NCI-H2227 treated with DMSO at 0.1 percent for 48 hours (cell line): ENCODE results near the gene RORC.

Experiments used
- DNase-seq: peaks from one replicate; lab custom pipeline; 2025; lab: John Stamatoyannopoulos, UW

RORC gene

DNA sequence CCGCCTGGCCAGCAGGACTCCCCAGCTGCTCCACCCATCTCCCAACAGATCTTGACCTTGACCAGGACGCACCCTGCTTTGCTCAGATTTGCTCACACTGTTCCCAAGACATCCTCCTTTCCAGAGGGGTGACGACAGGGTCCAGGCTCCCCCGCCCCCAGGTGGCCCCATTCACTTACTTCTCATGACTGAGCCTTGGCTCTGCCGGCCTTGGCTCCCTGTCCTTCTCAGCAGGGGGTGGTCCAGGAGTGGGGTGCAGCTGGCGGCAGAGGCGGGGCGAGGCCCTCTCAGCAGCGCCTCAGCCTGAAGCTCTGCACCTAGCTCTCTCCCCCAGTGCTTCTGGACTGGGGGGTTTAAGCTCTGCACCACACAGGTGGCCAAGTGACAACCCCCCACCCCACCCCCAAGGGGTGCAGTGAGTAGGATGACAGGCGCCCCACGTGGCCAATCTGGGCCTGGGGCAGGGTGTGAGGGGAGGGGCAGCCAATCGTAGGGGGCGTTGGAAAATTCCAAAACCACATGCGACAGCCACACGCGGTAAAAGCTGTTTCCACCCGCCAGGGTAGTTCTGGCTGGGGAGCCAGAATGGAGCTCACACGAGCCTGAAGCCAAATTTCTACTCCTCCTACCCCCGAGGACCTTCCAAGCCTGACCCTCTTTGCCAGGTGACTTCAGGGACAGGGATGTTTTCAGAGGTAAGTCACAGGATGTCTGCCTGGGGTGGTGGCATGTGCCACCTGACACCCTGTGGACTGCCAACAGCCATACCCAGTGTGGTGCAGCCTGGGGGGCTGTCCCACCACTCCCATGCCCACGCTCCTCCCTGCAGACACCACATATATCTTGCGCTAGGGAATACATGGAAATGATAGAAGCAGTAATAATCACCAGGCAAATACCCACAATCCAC, 5.6 kb downstream of the RORC start:
- DNase-seq = no peak

DNA sequence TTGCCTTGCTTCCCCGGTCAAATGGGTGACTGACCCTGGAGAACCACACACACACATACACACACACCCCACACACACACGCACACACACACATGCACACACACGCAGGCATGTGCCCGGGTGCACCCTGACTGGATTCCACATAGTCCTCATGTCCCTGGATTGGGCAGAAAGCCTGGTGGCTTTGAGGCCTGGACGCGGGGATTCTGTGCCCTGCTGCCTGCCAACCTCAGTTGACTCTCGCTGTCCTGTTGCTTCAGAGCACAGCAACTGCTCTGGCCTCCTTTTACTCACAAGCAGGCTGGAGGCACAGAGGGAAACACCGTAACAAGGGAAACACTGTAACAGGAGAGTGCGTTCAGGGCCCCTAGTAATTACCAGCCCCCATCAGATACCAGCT, 6.4 kb downstream of the RORC start:
- no peak for DNase-seq

DNA sequence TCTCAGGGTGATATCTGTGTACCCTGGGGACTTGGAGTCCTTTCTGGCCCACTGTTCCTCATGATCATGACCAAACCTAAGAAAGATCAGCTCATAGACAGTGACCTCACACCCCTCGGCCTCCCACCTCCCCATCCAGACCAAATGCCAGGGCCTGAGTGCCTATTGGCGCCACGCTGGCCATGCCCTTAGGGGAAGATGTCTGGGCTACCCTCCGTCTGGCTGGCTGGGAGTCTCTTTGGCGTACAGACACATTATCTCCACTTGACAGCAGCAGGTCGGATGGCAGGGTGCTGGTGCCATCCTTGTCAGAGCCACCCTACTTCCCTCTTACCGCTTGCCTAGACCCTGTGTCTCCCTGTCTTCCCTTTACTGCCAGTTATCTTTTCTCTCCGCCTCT, 8.4 kb downstream of the RORC start:
- no peak for DNase-seq

DNA sequence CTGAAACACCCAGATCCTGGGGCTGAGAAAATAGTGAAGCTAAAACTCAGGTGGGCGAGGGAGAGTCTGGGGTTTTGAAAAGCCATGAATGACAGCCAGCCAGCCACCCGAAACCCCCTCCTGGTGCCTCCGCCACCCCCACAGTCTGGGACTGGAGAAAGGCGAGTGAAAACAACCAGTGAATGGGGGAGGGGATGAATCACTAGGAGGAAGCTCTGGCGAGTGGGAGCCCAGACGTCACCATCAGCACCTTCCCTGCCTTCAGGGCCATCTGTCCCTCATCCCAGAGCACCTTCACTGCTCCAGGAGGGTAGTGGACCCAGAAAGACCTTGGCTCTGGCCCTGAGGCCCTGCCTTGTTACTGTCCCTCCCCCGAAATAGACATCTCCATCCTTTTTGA, 9.2 kb downstream of the RORC start:
- DNase-seq = no peak

DNA sequence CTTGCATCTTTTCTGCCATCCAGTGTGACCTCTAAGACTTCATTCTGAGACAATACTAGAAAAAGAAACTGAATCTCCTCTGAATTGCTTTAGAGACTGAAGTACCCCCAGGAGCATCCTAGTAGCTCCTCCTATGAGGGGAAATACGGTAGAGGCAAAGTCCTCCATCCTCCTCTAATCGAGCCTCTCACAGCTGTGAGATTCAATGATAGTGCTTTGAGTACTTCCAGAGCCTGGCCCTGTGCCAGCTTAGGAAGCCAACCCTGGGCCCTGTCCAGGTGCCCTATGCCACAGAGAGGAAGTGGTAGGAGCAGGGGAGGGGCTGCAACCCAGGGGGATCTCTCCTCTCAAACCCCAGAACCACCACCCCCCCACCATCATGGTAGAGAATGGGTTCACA, 10.7 kb downstream of the RORC start:
- DNase-seq = no peak

DNA sequence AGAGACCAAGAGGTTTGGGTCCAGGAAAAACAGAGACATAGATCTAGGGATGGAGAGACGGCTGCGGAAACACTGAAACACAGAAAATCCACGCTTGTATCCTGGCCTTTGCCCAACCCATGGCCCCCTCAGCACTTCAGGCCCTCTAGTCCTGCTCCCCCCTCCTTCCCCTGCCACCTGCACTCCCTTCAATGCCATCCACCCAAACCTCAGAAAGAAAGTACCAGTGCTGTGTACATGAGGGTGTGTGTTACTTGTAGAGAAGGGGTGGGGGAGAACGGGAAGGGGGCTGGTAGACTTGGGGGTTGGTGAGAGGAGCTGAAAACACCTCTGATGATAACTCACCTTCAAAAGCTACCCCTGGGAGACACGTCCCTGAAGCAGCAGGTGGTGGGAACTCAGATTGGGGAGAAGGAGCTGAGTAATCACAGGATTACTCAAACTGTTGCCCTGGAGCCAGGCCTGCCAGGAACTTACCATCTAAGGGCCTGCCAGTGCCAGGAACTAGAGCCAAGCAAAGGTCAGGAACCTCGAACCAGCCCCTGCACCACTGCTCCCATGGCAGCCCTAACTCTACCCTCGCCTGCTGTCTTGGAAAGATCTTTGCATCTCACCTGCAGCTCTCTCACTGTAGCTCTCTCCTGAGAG, 11.5 kb downstream of the RORC start:
- no peak for DNase-seq

DNA sequence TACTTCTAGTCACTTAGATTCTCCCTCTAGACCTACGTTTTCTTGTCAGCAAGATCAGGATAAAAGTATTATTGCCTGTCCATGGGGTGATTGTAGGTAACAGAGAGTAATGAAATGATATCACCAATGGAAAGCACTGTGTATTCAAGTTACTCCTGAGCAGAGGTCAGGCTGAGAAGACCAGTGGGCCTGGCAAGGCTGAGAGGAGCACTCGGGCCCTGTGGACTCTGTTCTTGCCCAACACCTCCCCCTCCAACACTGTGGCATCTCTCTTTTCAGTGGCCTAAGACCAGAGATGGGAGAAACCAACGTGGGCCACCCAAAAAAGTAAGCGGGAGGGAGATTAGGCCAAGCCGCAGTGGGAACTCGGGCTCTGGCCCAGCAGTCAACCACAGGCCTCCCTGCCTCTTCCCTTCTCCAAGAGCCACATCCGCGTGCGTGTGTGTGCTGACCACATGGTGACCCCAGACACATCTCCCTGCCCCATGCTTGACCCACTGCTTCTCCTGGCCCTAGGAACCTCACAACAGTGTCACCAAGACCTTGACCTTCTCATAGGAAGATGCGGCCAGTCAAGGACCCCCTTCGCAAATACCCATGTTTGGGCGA, 12.3 kb downstream of the RORC start:
- no peak for DNase-seq

DNA sequence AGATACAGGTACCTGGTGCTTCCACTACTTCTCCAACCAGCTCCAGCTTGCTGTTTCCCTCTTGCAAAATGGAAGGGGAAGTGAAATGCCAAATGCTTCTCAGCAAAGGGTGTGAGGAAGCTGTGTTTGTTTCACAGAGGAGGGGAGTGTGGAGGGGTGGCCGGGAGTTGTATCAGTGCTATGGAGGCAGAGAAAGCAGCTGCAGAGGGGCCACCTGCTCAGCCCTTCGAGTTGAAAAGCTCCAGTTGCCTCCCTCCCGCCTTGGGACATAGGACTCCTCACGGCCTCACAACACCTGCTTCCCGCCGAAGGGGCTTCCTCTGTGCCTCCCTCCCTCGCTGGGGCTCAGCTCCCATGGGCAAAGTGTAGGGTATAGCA, 14.3 kb downstream of the RORC start:
- no peak for DNase-seq

DNA sequence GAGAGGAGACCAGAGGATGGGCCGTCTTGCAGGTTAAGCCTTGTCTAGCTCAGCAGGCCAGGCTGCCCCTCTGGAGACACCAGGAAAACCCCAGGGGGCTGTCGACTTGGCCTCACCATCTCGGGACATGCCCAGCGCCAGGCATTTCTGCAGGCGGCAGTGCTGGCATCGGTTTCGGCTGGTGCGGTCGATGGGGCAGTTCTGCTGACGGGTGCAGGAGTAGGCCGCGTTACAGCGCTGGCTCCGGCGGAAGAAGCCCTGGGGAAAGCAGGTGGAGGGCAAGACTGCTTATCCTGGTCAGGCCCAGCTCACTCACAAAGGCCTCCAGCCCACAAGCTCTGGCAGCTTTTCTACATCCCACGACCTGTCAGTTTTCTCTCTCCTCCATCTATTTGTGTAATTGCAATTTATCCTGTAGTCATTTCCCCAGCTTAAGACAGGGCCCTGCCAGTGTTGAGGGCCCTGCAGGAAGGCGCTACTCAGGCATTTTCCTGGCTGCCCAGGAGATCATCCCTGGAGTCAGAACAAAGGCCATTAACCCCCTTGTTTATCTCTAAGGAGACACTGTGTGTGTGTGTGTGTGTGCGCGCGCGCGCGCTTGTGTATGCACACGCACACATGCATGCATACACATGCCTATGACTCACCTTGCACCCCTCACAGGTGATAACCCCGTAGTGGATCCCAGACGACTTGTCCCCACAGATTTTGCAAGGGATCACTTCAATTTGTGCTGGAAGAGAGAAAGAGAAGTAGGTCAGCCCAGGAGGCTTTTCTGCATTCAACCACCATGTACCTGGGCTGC, 14.9 kb downstream of the RORC start:
- DNase-seq = no peak

DNA sequence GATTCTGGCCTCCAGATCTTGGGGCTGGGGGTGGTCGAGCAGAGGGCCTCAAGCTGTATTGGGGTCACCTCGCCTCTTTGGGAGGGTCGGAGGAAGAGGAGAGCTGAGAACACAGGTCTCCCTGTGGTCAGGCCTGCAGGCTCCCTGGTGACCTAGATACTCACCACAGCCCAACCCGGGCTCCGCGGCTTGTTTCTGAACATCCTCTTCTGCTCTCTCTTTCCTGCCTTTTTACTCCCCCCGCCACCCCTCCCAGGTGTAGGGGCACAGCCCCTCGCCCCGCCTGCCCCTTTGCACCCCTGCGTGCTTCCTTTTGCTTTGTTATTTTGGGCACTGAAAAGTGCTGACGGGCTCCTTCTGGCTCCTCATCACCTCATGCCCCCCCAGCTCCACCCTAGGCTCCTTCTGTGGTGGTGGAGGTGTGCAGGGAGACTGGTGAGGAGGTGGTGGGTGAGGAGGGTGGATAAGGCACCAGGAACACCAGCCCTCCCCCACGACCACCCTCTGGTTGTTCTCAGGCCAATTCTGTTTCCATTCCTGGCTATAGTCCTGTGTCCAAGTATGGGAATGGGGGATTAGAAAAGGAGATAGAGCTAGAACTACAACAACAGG, 15.8 kb downstream of the RORC start:
- no peak for DNase-seq

DNA sequence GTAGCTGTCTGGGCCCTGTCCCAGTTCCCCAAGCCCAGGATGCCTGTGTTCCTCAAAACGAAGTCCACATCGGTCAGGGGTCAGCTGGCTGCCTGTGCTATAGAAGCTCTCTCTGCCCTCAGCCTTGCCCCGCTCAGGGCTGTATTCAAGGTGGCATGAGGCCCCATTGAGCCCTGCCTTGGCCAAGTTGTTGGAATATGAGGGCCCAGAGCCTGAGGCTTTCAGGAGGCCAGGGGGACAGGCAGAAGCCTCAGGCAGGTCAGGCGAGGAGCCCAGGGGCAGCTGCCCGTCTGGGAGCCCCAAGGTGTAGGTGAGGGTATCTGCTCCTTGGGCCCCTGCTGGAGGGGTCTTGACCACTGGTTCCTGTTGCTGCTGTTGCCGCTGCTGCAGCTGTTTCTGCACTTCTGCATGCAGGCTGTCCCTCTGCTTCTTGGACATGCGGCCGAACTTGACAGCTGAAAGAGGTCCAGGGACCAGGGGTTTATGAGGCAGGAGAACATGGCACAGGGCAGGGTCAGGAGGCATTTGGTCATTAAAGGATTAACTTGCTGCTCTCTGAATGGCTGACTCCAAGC, 16.5 kb downstream of the RORC start:
- no peak for DNase-seq

DNA sequence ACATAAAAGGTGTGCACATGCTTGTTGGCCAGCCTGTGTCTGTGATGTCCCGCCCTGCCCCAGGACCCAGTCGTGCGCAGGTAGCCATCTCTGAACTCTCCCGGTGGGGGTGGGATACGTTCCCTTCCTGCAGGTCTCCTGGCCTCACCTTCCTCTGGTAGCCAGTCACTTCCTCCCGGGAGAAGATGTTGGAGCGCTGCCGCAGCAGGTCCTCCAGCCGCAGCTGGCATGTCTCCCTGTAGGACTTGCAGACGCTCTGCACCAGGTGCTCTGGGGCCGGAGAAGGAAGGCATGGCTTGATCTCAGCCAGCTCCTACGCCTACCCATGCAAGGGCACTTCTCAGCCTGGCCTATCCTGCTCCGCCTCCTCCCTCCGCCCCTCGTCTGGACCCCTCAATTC, 17.2 kb downstream of the RORC start:
- no peak for DNase-seq

DNA sequence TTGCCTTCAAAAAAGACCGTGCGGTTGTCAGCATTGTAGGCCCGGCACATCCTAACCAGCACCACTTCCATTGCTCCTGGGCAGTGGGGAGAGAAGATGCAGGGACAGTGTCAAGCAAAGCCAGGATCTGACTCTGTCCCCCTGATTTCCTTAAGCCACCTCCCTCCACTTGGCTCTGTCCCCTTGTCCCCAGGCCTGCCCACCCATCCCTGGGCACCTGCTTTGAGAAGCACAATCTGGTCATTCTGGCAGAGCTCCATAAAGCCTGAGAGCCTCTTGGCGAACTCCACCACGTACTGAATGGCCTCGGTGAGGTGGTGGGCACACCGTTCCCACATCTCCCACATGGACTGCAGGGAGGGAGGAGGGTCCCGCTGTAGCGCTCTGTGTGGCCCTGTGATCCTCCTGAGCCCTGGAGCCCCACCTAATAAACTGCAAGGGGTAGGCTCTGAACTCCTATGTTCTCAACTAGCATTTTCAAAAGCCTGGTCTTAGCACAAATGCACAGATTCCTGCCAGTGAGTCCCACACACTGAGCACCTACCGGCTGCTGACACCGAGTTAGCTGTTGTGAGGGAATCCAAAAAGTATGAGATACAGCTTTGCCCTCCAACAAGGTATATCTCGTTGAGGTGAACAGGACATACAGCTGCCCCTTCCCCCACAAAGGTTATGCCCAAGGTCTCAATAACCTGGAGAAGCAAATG, 18.2 kb downstream of the RORC start:
- no peak for DNase-seq

DNA sequence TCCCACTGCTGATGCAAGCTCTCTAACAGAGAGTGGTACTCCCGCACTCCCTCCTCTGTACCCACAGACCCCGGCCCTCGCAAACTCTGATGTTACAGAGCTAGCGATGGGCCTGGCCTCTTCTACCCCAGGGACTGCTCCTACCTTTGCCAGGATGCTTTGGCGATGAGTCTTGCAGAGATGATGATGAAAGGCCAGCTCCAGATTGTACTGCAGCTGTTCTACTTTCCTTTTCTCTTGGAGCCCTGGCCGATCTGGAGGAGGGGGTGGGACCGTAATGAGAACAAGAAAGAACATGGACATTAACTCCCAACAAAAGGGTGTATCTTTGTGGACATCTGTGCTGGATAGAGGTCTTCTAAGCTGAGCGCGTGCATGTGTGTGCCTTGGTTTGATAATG, 20.4 kb downstream of the RORC start:
- DNase-seq = no peak

DNA sequence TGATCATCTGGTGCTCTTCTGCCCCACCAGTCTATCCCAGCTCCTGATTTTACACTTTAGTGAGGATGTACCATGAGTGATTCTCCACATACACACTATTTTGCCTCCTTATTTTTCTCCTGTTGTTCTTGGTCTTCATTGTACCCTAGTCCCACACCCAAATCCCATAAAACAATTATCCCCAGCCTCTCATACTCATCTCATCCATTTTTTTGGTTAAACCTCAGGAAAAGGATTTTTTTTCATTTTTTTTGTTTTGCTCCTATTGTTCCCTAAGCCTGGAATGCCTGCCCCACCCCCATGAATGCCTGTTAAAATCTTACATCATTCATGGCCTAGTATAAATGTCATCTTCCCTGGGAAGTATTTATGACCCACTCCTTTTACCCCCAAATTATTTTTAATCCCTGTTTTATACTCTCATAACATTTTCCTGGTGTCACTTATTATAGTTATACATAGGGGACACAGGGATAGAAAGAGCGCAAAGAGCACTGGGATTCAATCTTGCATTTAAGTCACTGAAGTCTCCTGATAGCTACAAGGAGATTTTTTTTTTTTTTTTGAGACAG, 21.5 kb downstream of the RORC start:
- no peak for DNase-seq

DNA sequence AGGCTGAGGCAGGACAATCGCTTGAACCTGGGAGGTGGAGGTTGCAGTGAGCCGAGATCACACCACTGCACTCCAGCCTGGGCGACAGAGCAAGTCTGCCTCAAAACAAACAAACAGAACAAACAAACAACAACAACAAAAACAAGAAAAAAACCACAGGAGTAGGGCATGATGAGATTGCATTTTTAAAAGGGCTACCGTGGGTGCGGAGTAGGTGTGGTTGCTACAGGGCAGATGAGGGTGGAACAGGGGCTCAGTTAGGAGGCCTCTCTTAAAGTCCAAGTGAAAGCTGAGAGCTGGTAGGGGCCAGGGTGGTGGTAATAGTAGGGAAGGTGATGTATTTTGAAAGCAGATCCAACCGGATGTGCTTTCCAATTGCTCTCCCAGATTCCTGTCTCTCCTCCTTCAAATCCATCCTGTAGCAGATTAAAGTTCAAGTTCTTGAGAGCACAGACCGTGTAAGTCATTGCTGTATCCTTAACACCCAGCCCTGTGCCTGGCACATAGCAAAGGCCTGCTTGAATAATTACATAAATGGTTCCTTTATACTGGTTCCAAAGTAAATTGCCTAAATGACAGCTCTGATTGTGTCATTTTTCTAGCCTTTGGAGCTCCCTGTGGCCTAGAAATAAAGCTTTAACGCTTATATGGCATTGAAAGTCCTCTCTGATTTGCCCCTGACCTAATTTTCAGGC, 22.2 kb downstream of the RORC start:
- DNase-seq = peak; percentile 26

DNA sequence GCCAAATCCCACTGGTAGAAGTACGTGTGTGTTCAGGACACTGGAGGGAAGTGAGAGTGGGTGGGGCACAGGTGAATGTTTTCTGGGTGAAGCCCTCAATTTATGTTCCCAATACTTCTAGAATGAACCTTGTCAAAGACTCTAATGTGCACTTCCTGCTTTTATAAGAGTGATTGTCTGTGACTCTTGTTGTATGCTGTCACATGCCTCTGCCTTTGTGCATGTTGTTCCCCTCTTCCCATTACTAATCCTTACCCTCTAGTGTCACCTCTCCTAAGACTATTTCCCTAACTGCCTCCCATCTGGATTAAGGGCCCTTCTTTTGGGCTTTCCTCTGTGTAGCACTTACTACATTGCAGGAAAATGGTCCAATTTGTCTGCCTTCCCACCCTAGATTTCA, 23.8 kb downstream of the RORC start:
- DNase-seq = no peak

DNA sequence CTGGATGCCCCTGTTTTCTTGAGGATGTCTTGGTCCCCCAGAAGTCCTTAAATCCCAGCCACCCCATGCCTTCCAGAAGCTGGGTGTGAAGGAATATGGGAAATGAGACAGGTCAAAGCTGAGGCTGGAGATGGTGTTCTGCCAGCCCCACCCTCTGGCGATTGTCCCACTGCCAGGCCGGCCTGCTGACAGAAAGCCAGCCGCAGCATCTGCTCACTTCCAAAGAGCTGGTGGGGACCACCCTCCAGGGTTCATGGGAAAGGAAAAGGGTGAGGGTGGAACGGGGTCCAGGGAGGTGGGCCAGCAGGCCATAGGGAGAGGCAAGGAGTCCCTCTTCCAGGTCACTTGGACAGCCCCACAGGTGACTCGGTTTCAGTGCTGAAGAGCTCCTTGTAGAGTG, 24.5 kb downstream of the RORC start:
- no peak for DNase-seq

DNA sequence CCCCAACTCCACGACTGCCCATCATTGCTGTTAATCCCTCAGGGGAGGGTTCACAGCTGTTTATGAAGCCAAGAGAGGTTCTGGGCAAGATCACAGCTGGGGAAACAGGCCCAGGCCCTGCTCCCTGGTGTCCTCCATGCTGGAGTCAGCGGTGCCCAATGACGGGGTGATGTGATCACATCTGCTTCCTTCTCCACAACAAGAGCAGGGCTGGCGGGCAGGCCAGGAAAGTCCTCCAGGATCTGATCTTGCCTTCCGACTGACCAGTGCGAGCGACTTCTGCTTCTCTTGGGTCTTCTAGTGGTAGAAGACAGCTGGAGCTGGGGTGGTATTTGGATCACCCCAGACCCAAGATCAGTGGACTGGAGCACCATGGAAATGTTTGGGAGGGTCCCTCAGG, 25.4 kb downstream of the RORC start:
- no peak for DNase-seq
